Panc1 (cell line): ENCODE results near the gene CALB2. TPM values are rescaled to one million over a fixed set of nuclear protein-coding genes. Genes with fewer than 3 reads are reported as not detected.

Experiments
- ATAC-seq: fragments of 200-7000 bp; cut with Tn5 transposase; 2 replicates; pipeline ENCODE4 v1.9.1; 2020; ENCODE audit warnings: mild to moderate bottlenecking, moderate library complexity
- BruUV-seq: library from RNA; stranded (reverse); fragments of 400-500 nt; replicated peaks from 2 replicates; lab custom pipeline; 2021; lab: Mats Ljungman, UMichigan
- CTCF ChIA-PET: fragments of 300-600 bp; sonication (Branson Sonifier 250); formaldehyde crosslinking; loops from one replicate; lab custom pipeline; 2022; ENCODE audit warnings: antibody characterized with exemption; lab: Charles Lee
- POLR2A ChIA-PET: fragments of 300-600 bp; sonication (Branson Sonifier 250); formaldehyde crosslinking; loops from one replicate; lab custom pipeline; 2022; ENCODE audit warnings: antibody characterized with exemption; lab: Charles Lee
- DNase-seq: peaks from one replicate; pipeline ENCODE4 v3.0.0-alpha.2; 2010; ENCODE audit warnings: low read depth, low spot score
- H3K27ac ChIP-seq: 2 replicates; pipeline ENCODE4 v1.5.1; 2011; ENCODE audit warnings: mild to moderate bottlenecking, low read length, inconsistent platforms
- H3K27me3 ChIP-seq: fragments of 200-500 bp; sonication (Bioruptor generic); 2 replicates; pipeline ENCODE4 v1.6.0; 2014; ENCODE audit warnings: low read length, inconsistent platforms; ENCODE audit not compliant: control insufficient read depth, insufficient read depth
- H3K36me3 ChIP-seq: fragments of 200-500 bp; sonication (Bioruptor generic); 2 replicates; pipeline ENCODE4 v1.5.1; 2014; ENCODE audit warnings: inconsistent platforms, mild to moderate bottlenecking, low read length, moderate library complexity; ENCODE audit not compliant: control insufficient read depth, insufficient read depth
- H3K4me1 ChIP-seq: 2 replicates; pipeline ENCODE4 v1.5.1; 2011; ENCODE audit warnings: inconsistent platforms, mild to moderate bottlenecking, low read length, moderate library complexity; ENCODE audit not compliant: control insufficient read depth, insufficient read depth
- H3K4me3 ChIP-seq, 2 experiments: 2 replicates each; pipeline ENCODE4 v1.5.1; 2011 to 2012; ENCODE audit warnings: low read depth in 2 of 2, low read length in 2 of 2, mild to moderate bottlenecking in 2 of 2, inconsistent platforms in 1 of 2, moderate library complexity in 1 of 2
- H3K9me3 ChIP-seq: fragments of 200-500 bp; sonication (Bioruptor generic); 2 replicates; pipeline ENCODE4 v1.5.1; 2014; ENCODE audit warnings: low read depth, mild to moderate bottlenecking, inconsistent platforms, low read length, moderate library complexity; ENCODE audit not compliant: control insufficient read depth, insufficient read depth
- CTCF ChIP-seq: fragments of 450-650 bp; IDR thresholded peaks from 2 replicates; pipeline ENCODE4 v1.5.1; 2017; ENCODE audit warnings: mild to moderate bottlenecking
- POLR2AphosphoS5 ChIP-seq: IDR thresholded peaks from 2 replicates; pipeline ENCODE4 v1.6.1; 2012; ENCODE audit warnings: mild to moderate bottlenecking, low read depth, low read length, moderate library complexity
- REST ChIP-seq, 2 experiments: IDR thresholded peaks; 2 replicates each; pipeline ENCODE4 v1.6.1; 2011 to 2012; ENCODE audit warnings: low read depth in 2 of 2, control low read depth in 1 of 2, low read length in 1 of 2, mild to moderate bottlenecking in 1 of 2, moderate library complexity in 1 of 2; ENCODE audit not compliant: insufficient read depth in 1 of 2
- SIN3A ChIP-seq: IDR thresholded peaks from 2 replicates; pipeline ENCODE4 v1.6.1; 2012; ENCODE audit warnings: low read depth, mild to moderate bottlenecking, low read length, moderate library complexity, borderline replicate concordance; ENCODE audit not compliant: insufficient read depth
- TCF7L2 ChIP-seq: IDR thresholded peaks from 2 replicates; pipeline ENCODE4 v1.6.1; 2011; ENCODE audit warnings: mild to moderate bottlenecking, low read depth, low read length, inconsistent platforms
- in situ Hi-C: cut with HindIII; loops from 2 replicates; pipeline ENCODE4 v1.10.0; 2016; ENCODE audit warnings: low sequenced_read_pairs, low pct_unique_long_range_greater_than_20kb
- intact Hi-C: fragments of 100-400 bp; cut with micrococcal nuclease; formaldehyde crosslinking; loops from one replicate; pipeline ENCODE4 v1.10.0; 2022; ENCODE audit not compliant: unreplicated experiment
- total RNA-seq: library from RNA; stranded (reverse); gene quantifications from one replicate; pipeline ENCODE4 v1.2.1, GENCODE V29; 2021; ENCODE audit not compliant: unreplicated experiment

Gene CALB2
- total RNA-seq, 1 experiment from 2014 or later, result 0.59 TPM

DNA sequence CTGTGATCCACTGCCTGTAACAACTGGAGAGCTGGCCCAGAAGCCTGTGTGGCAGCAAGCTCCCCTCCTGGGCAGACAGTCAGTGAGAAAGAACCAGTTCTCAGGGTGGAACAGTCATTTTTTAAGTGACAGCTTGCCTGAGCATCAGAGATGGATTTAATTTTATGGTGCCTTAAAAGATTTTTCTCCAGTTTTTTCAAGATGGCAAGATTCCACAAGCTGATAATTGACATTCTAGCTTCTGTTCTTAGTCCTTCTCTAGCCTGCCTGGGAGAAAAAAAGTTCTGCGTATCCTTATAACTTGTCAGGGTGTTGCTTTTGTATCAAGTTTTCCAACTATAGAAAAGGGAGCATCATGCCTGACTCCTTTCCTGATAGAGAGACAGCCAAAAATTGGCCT is 21.2 kb downstream of the CALB2 start:
- Histone ChIP-seq H3K36me3 (no peaks in the 10 kb centered on the region), H3K4me1 (no peaks in the 10 kb centered on the region), H3K4me3 (no peak overlapping the region), H3K9me3 (no peaks in the 10 kb centered on the region), H3K27me3 (no peaks in the 10 kb centered on the region; the same call in 1 of the 2 replicates), H3K27ac (no peak overlapping the region)
- CTCF ChIA-PET, result interaction anchor here (0.6 kb wide), 1 partner anchor 119 kb away, joined by 4 read pairs; no protein-coding TSS in a partner anchor
- intact Hi-C loops, result no loop called here
- TF ChIP-seq POLR2AphosphoS5 (no peak), REST (IDR thresholded peaks at IDR 0.05; ENCODE audit: insufficient read depth in 1 of 2, low read depth in 2 of 2, low read length in 1 of 2) (no peak), CTCF (no peak), SIN3A (no peak), TCF7L2 (no peak)
- BruUV-seq, result no TSS peak
- in situ Hi-C loops, result no loop called here
- no peak for ATAC-seq
- DNase-seq, result no peak
- POLR2A ChIA-PET, result no interaction called here

DNA sequence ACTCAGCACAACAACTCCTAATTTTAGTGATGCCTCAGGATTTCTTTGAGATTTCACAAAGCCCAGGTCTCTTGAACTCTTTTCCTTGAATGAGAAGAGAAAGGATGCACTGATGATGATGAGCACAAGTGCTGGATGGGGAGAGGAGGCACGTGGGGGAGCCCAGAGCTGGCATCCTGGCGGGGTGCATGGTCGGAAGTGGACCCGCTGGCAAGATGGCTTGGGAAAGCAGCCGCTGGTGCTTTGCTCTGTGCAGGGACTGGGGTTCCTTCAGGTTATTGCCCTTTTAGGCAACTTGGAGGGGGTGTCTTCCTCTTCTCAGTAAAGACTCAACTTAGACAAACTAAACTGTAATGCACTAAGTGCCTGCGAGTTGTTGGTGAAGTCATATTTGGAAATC is 22.3 kb downstream of the CALB2 start:
- no peaks in the 10 kb centered on the region for H3K36me3 ChIP-seq
- no peaks in the 10 kb centered on the region for H3K4me1 ChIP-seq
- H3K9me3 ChIP-seq, result no peaks in the 10 kb centered on the region
- in situ Hi-C loops (no loop called here), intact Hi-C loops (no loop called here)
- ATAC-seq (no peak), DNase-seq (no peak)
- ChIA-PET POLR2A (no interaction called here), CTCF (no interaction called here)
- H3K4me3 ChIP-seq, result no peak overlapping the region
- BruUV-seq, result no TSS peak
- H3K27me3 ChIP-seq, result no peaks in the 10 kb centered on the region; the same call in 1 of the 2 replicates
- TF ChIP-seq SIN3A (no peak), REST (IDR thresholded peaks at IDR 0.05; ENCODE audit: insufficient read depth in 1 of 2, low read depth in 2 of 2, low read length in 1 of 2) (no peak), CTCF (no peak), POLR2AphosphoS5 (no peak), TCF7L2 (no peak)
- H3K27ac ChIP-seq, result no peak overlapping the region
